Esophagus squamous epithelium (tissue), 4 donors: Measurements from ENCODE around the gene OPN4.

ENCODE experiments used
- POLR2A ChIP-seq, 4 donors: fragments of 450-650 bp; IDR thresholded peaks; one replicate each; pipeline ENCODE4 v1.6.1; 2017; ENCODE audit warnings: antibody characterized with exemption in 4 of 4, mild to moderate bottlenecking in 4 of 4, moderate library complexity in 3 of 4
- TF ChIP-seq, protein P1 (sequence below), 6 experiments: fragments of 450-650 bp in 4 of 6; fragments of 200-600 bp in 2 of 6; sonication (generic) in 2 of 6; IDR thresholded peaks; one replicate each; pipeline ENCODE4 v1.5.1; 2016 to 2019; ENCODE audit warnings: antibody characterized with exemption in 6 of 6, mild to moderate bottlenecking in 4 of 6, moderate library complexity in 4 of 6

DNA sequence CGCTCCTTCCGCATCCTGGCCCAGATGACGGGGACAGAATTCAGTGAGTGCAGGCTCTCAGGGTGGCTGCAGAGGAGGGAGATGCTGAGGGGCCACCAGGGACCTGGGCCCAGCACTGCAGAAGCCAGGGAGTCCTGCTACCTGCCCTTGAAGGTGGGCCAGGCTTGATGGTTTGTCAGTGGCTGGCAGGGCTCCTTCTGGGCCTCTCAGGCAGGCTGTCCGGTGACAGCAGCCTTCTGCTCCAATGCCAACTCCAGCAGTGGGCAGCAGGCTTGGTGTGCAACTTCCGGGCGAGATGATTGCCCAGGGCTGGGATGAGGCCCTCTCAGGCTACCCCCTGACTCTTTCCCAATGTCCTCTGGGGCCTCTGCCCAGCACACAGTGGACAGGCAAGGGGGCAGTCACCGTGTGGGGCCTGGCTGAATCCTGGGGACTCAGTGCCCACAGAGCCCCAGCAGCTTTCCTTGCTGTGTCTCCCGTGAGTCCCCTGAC, 37.7 kb downstream of the OPN4 start:
- TF ChIP-seq POLR2A (IDR thresholded peaks at IDR 0.05) = no peak
- TF ChIP-seq, protein P1, sequence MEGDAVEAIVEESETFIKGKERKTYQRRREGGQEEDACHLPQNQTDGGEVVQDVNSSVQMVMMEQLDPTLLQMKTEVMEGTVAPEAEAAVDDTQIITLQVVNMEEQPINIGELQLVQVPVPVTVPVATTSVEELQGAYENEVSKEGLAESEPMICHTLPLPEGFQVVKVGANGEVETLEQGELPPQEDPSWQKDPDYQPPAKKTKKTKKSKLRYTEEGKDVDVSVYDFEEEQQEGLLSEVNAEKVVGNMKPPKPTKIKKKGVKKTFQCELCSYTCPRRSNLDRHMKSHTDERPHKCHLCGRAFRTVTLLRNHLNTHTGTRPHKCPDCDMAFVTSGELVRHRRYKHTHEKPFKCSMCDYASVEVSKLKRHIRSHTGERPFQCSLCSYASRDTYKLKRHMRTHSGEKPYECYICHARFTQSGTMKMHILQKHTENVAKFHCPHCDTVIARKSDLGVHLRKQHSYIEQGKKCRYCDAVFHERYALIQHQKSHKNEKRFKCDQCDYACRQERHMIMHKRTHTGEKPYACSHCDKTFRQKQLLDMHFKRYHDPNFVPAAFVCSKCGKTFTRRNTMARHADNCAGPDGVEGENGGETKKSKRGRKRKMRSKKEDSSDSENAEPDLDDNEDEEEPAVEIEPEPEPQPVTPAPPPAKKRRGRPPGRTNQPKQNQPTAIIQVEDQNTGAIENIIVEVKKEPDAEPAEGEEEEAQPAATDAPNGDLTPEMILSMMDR (IDR thresholded peaks at IDR 0.05) = no peak
